GM18499 (cell line): Measurements from ENCODE around the gene NKX1-2.

Experiments used
- ATAC-seq: cut with Tn5 transposase; IDR thresholded peaks from one replicate; pipeline ENCODE4 v1.9.1; 2021; ENCODE audit warnings: moderate number of reproducible peaks; ENCODE audit not compliant: insufficient read depth, unreplicated experiment

The NKX1-2 gene

GRCh38 chr10:124418726-124419501 lies 30.9 kb downstream of the NKX1-2 start, which contains the start of gene OAT:
OAT (minus strand) TSS chr10:124418923; CDS start chr10:124412171, 6,752 bp downstream.
- ATAC-seq, result peak; percentile 82

- ATAC-seq, result no peak
Measured at GRCh38 chr10:124417895-124418725, 31.7 kb downstream of the NKX1-2 start.

GRCh38 chr10:124416733-124417132 lies 33.1 kb downstream of the NKX1-2 start:
- ATAC-seq, result no peak

GRCh38 chr10:124415210-124415609 lies 34.6 kb downstream of the NKX1-2 start:
- no peak for ATAC-seq

- no peak for ATAC-seq
Measured at GRCh38 chr10:124414076-124414475, 35.8 kb downstream of the NKX1-2 start.

- ATAC-seq, result no peak
Measured at GRCh38 chr10:124409696-124410095, 40.1 kb downstream of the NKX1-2 start.

GRCh38 chr10:124408357-124408756 lies 41.5 kb downstream of the NKX1-2 start:
- ATAC-seq, result no peak

- ATAC-seq, result no peak
Measured at GRCh38 chr10:124407456-124407855, 42.4 kb downstream of the NKX1-2 start.

- peak; percentile 63 for ATAC-seq
Measured at GRCh38 chr10:124403548-124403947, 46.3 kb downstream of the NKX1-2 start.

GRCh38 chr10:124402273-124402672 lies 47.6 kb downstream of the NKX1-2 start:
- ATAC-seq, result no peak

- ATAC-seq, result no peak
Measured at GRCh38 chr10:124401633-124402032, 48.2 kb downstream of the NKX1-2 start.
